Left ventricle myocardium inferior (tissue), 1 donor: ENCODE data around the gene AKAP13. TPM values are rescaled to one million over a fixed set of nuclear protein-coding genes. Genes with fewer than 3 reads are reported as not detected.
A peak's percentile ranks its signal among the peaks of the same experiment; 100 is the strongest.

Experiments
- DNase-seq: peaks from one replicate; pipeline ENCODE4 v3.0.0-alpha.2; 2020
- H3K27ac ChIP-seq: fragments of 200-600 bp; replicated peaks from 2 replicates; pipeline ENCODE4 v1.8.0; 2021
- H3K27me3 ChIP-seq: fragments of 200-600 bp; 2 replicates; pipeline ENCODE4 v1.8.0; 2021; ENCODE audit warnings: low read depth
- H3K36me3 ChIP-seq: fragments of 200-600 bp; 2 replicates; pipeline ENCODE4 v1.8.0; 2021
- H3K4me1 ChIP-seq: fragments of 200-600 bp; 2 replicates; pipeline ENCODE4 v1.8.0; 2021
- H3K4me3 ChIP-seq: fragments of 200-600 bp; 2 replicates; pipeline ENCODE4 v1.8.0; 2021; ENCODE audit warnings: mild to moderate bottlenecking, moderate library complexity
- H3K9me3 ChIP-seq: fragments of 200-600 bp; replicated peaks from 2 replicates; pipeline ENCODE4 v1.8.0; 2021
- intact Hi-C: fragments of 100-400 bp; cut with micrococcal nuclease; formaldehyde crosslinking; loops from one replicate; pipeline ENCODE4 v1.11.0; 2022
- total RNA-seq: library from RNA; stranded (reverse); fragmentation: NEBNext Ultra II Directional; extraction: Animal tissue kit (Norgen Biotek cat#: 25700); gene quantifications from one replicate; pipeline ENCODE4 v1.2.1, GENCODE V29; 2021
- TF ChIP-seq, protein P1 (sequence below): fragments of 200-600 bp; IDR thresholded peaks from 2 replicates; pipeline ENCODE4 v1.8.0; 2021; ENCODE audit warnings: antibody characterized with exemption, mild to moderate bottlenecking, borderline replicate concordance
- donor health status: DM: no; HTN: yes; CAD: no; lungs with severe emphysema.

AKAP13 gene
- total RNA-seq, 1 donor from 2014 or later = 331 TPM

DNA sequence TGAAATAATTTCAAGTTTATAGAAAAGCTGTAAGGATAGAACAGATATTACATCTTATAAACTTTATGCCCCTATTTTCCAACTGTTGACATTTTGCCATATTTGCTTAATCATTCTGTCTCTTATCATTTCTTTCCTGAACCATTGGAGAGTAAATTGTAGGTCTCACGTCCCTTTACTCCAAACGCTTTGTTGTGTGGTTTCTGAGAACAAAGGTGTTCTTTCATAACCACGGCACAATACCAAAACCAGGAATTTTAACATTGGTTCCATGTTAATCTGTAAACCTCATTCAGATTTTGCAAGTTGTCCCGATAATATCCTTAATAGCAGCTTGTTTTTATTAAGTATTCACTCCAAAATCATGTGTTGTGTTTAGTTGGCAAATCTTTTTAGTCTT lies 134.8 kb downstream of the AKAP13 start:
- Histone ChIP-seq H3K36me3 (no peaks in the 10 kb centered on the region), H3K9me3 (no peaks in the 10 kb centered on the region), H3K4me3 (no peak overlapping the region), H3K4me1 (peaks cover 84% of the 10 kb centered on the region), H3K27me3 (no peaks in the 10 kb centered on the region), H3K27ac (peak overlapping the region; percentile 50)
- TF ChIP-seq, protein P1, sequence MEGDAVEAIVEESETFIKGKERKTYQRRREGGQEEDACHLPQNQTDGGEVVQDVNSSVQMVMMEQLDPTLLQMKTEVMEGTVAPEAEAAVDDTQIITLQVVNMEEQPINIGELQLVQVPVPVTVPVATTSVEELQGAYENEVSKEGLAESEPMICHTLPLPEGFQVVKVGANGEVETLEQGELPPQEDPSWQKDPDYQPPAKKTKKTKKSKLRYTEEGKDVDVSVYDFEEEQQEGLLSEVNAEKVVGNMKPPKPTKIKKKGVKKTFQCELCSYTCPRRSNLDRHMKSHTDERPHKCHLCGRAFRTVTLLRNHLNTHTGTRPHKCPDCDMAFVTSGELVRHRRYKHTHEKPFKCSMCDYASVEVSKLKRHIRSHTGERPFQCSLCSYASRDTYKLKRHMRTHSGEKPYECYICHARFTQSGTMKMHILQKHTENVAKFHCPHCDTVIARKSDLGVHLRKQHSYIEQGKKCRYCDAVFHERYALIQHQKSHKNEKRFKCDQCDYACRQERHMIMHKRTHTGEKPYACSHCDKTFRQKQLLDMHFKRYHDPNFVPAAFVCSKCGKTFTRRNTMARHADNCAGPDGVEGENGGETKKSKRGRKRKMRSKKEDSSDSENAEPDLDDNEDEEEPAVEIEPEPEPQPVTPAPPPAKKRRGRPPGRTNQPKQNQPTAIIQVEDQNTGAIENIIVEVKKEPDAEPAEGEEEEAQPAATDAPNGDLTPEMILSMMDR = no peak
- DNase-seq = no peak
- intact Hi-C loops = no loop called here

DNA sequence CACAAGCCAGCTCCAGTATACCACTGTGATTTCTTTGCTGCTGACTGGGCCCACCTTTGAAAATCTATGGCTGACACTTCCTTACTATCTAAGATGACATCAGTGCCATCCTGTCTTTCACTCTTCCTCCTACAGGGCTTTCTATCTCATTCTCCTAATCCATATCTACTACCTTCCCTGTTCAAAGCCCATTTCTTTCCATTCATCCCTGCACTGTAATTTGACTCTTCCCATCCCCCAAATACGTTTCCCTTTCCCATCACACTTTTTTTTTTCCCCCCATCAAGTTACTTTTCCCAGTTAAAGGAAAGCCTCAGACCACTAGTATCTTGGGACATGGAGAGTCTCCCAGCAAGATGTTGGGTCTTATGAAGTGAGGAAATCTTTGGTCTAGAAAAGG lies 136.7 kb downstream of the AKAP13 start:
- Histone ChIP-seq H3K4me3 (no peak overlapping the region), H3K27ac (peak overlapping the region; percentile 50), H3K4me1 (peaks cover 86% of the 10 kb centered on the region), H3K27me3 (no peaks in the 10 kb centered on the region), H3K9me3 (no peaks in the 10 kb centered on the region), H3K36me3 (peaks cover 3% of the 10 kb centered on the region)
- no peak for DNase-seq
- intact Hi-C loops = no loop called here
- TF ChIP-seq, protein P1 = no peak

DNA sequence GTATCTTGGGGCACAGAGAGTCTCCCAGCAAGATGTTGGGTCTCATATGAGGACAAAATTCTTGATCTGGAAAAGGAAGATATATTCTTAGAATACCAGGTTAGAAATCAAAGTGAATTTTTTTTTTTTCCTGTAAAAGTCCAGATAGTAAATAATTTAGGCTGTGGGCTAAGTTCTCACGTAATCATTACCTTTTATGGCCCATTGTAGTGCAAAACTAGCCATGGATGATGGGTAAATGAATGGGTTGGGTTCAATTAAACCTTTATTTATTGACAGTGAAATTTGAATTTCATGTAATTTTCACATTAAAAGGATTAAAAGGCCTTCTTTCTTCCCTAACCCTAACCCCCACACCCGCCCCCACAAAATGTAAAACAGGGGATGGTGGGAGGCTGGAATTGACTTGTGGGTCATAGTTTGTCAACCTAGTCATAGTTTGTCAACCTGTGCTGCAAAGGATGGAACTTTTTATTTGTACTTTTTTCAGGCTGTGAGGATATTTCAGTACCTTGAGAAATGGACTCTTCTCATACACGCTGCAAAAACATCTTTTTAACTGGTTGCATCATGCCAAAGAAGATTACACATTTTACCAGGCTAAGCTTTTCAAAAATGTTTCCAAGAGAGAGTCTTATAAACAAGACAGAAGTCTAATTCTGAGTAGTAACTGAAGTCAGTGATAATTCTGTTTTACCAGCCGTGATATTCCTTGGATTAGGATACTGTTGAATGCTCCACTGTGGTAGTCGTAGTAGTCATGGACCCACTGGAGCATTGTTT lies 138.8 kb downstream of the AKAP13 start:
- TF ChIP-seq, protein P1 = no peak
- Histone ChIP-seq H3K27ac (peak overlapping the region; percentile 32), H3K4me3 (no peak overlapping the region), H3K9me3 (no peaks in the 10 kb centered on the region), H3K27me3 (no peaks in the 10 kb centered on the region), H3K36me3 (peaks cover 9% of the 10 kb centered on the region), H3K4me1 (peaks cover 84% of the 10 kb centered on the region)
- intact Hi-C loops = no loop called here
- DNase-seq = no peak

DNA sequence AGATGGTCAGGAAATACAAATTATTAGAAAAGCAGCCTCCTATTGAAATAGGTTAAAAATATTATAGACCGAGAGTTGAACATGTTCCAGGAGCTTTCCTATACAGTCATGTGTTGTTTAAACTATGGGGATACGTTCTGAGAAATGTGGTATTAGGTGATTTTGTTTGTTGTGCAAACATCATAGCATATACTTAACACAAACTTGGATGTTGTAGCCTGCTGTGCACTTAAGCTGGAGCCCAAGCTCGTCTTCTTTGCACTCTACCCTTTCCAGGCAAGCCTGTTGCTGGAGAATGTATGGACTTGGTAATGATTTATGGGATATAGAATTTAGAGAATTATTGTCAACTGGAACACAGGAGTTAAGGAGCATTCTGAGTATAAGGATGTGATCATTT lies 140.2 kb downstream of the AKAP13 start:
- TF ChIP-seq, protein P1 = no peak
- no peak overlapping the region for H3K27ac ChIP-seq
- DNase-seq = no peak
- H3K27me3 ChIP-seq = no peaks in the 10 kb centered on the region
- peaks cover 78% of the 10 kb centered on the region for H3K4me1 ChIP-seq
- H3K4me3 ChIP-seq = no peak overlapping the region
- peaks cover 9% of the 10 kb centered on the region for H3K36me3 ChIP-seq
- H3K9me3 ChIP-seq = no peaks in the 10 kb centered on the region
- intact Hi-C loops = no loop called here

DNA sequence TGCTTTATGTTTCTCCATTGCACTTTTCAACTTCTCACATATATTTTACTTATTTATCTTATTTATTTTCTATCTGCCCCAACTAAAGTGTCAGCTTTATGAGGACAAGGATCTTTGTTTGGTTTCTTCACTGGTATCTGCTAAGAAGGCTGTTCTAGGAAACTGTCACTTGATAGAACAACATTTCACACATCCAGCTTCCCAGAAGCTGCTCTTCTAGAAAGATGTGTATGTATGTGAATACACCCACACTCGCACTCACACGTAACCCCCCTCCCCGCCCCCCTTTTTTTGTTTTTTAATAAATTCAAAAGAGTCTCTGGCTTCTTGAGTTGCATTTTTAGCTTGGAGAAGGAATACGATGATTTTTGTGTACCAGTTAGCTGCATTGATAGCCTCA lies 143.1 kb downstream of the AKAP13 start:
- Histone ChIP-seq H3K27me3 (no peaks in the 10 kb centered on the region), H3K4me3 (no peak overlapping the region), H3K36me3 (peaks cover 9% of the 10 kb centered on the region), H3K4me1 (peaks cover 90% of the 10 kb centered on the region), H3K9me3 (no peaks in the 10 kb centered on the region), H3K27ac (no peak overlapping the region)
- TF ChIP-seq, protein P1 = no peak
- no peak for DNase-seq
- intact Hi-C loops = no loop called here
